Keratinocyte (primary cell): ENCODE measurements around the gene KIF16B. TPM values are rescaled to one million over a fixed set of nuclear protein-coding genes. Genes with fewer than 3 reads are reported as not detected.

ENCODE experiments used
- DNase-seq: peaks from one replicate; pipeline ENCODE4 v3.0.0-alpha.2; 2011; ENCODE audit warnings: low read depth, missing footprints, low spot score
- FAIRE-seq: peaks from 2 replicates; lab custom pipeline; 2011; peaks lifted over from hg19 to GRCh38; lab: Jason Lieb, UNC
- H2AFZ ChIP-seq: 2 replicates; pipeline ENCODE4 v1.6.0; 2012; ENCODE audit warnings: low read length, control low read depth, inconsistent platforms; ENCODE audit not compliant: control insufficient read depth
- H3K27ac ChIP-seq: 2 replicates; pipeline ENCODE4 v1.5.1; 2011; ENCODE audit warnings: low read length; ENCODE audit not compliant: control insufficient read depth, insufficient read depth
- H3K27me3 ChIP-seq: 3 replicates; pipeline ENCODE4 v1.6.0; 2011; ENCODE audit warnings: low read length; ENCODE audit not compliant: control insufficient read depth, insufficient read depth; ENCODE audit errors: extremely low read depth
- H3K36me3 ChIP-seq, 2 experiments: 2 replicates in 1 of 2; 3 replicates in 1 of 2; pipeline ENCODE4 v1.5.1; 2011; ENCODE audit warnings: low read length in 2 of 2, mild to moderate bottlenecking in 1 of 2; ENCODE audit not compliant: control insufficient read depth in 2 of 2, insufficient read depth in 2 of 2; ENCODE audit errors: extremely low read depth in 1 of 2
- H3K4me1 ChIP-seq: 3 replicates; pipeline ENCODE4 v1.5.1; 2011; ENCODE audit warnings: low read length; ENCODE audit not compliant: control insufficient read depth, insufficient read depth; ENCODE audit errors: extremely low read depth
- H3K4me2 ChIP-seq: 3 replicates; pipeline ENCODE4 v1.6.0; 2011; ENCODE audit warnings: low read depth, low read length; ENCODE audit not compliant: control insufficient read depth, insufficient read depth; ENCODE audit errors: extremely low read depth
- H3K4me3 ChIP-seq, 3 experiments: fragments of 200-600 bp in 1 of 3; sonication (generic) in 1 of 3; 2 replicates in 2 of 3; 3 replicates in 1 of 3; pipeline ENCODE4 v1.5.1; 2011 to 2016; ENCODE audit warnings: low read length in 3 of 3, mild to moderate bottlenecking in 3 of 3, control low read depth in 2 of 3, inconsistent platforms in 1 of 3, low read depth in 1 of 3, mixed read lengths in 1 of 3, mixed run types in 1 of 3, moderate library complexity in 1 of 3; ENCODE audit not compliant: control insufficient read depth in 2 of 3, insufficient read depth in 2 of 3; ENCODE audit errors: extremely low read depth in 1 of 3
- H3K79me2 ChIP-seq: 2 replicates; pipeline ENCODE4 v1.6.0; 2012; ENCODE audit warnings: low read length; ENCODE audit not compliant: control insufficient read depth, insufficient read depth
- H3K9ac ChIP-seq: 3 replicates; pipeline ENCODE4 v1.6.0; 2011; ENCODE audit warnings: low read length; ENCODE audit not compliant: control insufficient read depth, insufficient read depth; ENCODE audit errors: extremely low read depth
- H3K9me1 ChIP-seq: 3 replicates; pipeline ENCODE4 v1.6.0; 2011; ENCODE audit warnings: low read length; ENCODE audit not compliant: control insufficient read depth, insufficient read depth; ENCODE audit errors: extremely low read depth
- H3K9me3 ChIP-seq: 2 replicates; pipeline ENCODE4 v1.5.1; 2012; ENCODE audit warnings: low read depth, low read length; ENCODE audit not compliant: control insufficient read depth
- H4K20me1 ChIP-seq: 3 replicates; pipeline ENCODE4 v1.6.0; 2011; ENCODE audit warnings: low read length; ENCODE audit not compliant: control insufficient read depth, insufficient read depth; ENCODE audit errors: extremely low read depth
- EZH2 ChIP-seq: IDR thresholded peaks from one replicate; pipeline ENCODE4 v1.6.1; 2012; ENCODE audit warnings: inconsistent platforms, mild to moderate bottlenecking, low read length, moderate library complexity
- dilution Hi-C: fragments of 300-500 bp; cut with MboI; formaldehyde crosslinking; loops from one replicate; pipeline ENCODE4 v1.7.0; 2020; ENCODE audit warnings: low sequenced_read_pairs; ENCODE audit not compliant: extremely low pct_ligation_motif_present
- polyA plus RNA-seq, 5 experiments: library from polyadenylated mRNA; depleted of rRNA in 3 of 5; stranded (reverse) in 3 of 5; stranded (forward) in 1 of 5; unstranded in 1 of 5; fragments of >200 nt; gene quantifications; 1 replicate in 1 of 5; 2 replicates in 3 of 5; 3 replicates in 1 of 5; pipeline versions ENCODE4 v1.2.1 to v1.2.3, GENCODE V29; 2011 to 2012; ENCODE audit warnings: missing spikeins in 2 of 5, low read depth in 1 of 5, low replicate concordance in 1 of 5
- TF ChIP-seq, protein P1 (sequence below), 3 experiments: IDR thresholded peaks in 1 of 3; conservative IDR thresholded peaks in 1 of 3; optimal IDR thresholded peaks in 1 of 3; 2 replicates in 2 of 3; 3 replicates in 1 of 3; pipeline versions ENCODE3 to v1.5.1; 2011; ENCODE audit warnings: low read length in 3 of 3, mild to moderate bottlenecking in 3 of 3, moderate library complexity in 2 of 3, control low read depth in 1 of 3, inconsistent platforms in 1 of 3; ENCODE audit not compliant: insufficient read depth in 2 of 3; ENCODE audit errors: extremely low read depth in 1 of 3

Gene KIF16B
- polyA plus RNA-seq, 1 donor (not counting 4 experiments of a cell fraction or from before 2014, with no cell fraction given): 16.1 TPM

DNA sequence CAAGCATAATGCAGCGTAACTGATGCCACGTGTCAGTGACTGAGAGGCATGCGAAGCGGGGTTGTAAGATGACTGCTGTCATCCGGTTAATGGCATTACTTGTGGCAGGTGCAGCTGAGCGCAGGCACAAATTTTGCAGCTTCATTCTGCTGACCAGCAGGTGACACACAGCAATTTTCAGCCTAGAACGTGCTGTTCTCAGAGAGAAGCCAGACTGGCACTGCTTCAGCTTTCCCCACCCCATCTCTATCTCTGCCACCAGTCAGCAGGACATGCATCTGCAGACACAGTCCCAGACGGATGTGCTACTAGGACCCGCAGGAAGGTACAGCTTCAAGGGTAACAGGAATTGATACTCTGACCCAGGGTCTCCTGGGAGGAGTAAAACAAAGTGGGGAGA lies 221.8 kb downstream of the KIF16B start:
- DNase-seq: no peak
- Histone ChIP-seq H3K9ac (no peak overlapping the region), H3K4me3 (no peak overlapping the region), H3K79me2 (no peaks in the 10 kb centered on the region), H3K4me1 (no peaks in the 10 kb centered on the region), H4K20me1 (no peaks in the 10 kb centered on the region), H3K36me3 (peaks cover 0 to 1% of the 10 kb centered on the region in 2 experiments), H3K9me3 (no peaks in the 10 kb centered on the region), H3K9me1 (no peaks in the 10 kb centered on the region), H3K27ac (no peak overlapping the region), H2AFZ (no peak overlapping the region), H3K4me2 (no peak overlapping the region), H3K27me3 (no peaks in the 10 kb centered on the region)
- FAIRE-seq: no peak
- no peak for TF ChIP-seq EZH2
- TF ChIP-seq, protein P1, sequence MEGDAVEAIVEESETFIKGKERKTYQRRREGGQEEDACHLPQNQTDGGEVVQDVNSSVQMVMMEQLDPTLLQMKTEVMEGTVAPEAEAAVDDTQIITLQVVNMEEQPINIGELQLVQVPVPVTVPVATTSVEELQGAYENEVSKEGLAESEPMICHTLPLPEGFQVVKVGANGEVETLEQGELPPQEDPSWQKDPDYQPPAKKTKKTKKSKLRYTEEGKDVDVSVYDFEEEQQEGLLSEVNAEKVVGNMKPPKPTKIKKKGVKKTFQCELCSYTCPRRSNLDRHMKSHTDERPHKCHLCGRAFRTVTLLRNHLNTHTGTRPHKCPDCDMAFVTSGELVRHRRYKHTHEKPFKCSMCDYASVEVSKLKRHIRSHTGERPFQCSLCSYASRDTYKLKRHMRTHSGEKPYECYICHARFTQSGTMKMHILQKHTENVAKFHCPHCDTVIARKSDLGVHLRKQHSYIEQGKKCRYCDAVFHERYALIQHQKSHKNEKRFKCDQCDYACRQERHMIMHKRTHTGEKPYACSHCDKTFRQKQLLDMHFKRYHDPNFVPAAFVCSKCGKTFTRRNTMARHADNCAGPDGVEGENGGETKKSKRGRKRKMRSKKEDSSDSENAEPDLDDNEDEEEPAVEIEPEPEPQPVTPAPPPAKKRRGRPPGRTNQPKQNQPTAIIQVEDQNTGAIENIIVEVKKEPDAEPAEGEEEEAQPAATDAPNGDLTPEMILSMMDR (optimal IDR thresholded peaks at IDR 0.05 in 1 of 3, IDR thresholded peaks at IDR 0.05 in 1 of 3, conservative IDR thresholded peaks at IDR 0.05 in 1 of 3; ENCODE audit: extremely low read depth in 1 of 3, insufficient read depth in 2 of 3, low read length in 3 of 3): no peak
- dilution Hi-C loops: no loop called here

- FAIRE-seq: no peak
Observed at GRCh38 chr20:16350465-16350864, 222.8 kb downstream of the KIF16B start.

More at GRCh38 chr20:16350465-16350864, 222.8 kb downstream of the KIF16B start:
- Histone ChIP-seq H4K20me1 (no peaks in the 10 kb centered on the region), H3K4me2 (no peak overlapping the region), H3K9me1 (no peaks in the 10 kb centered on the region), H3K4me1 (no peaks in the 10 kb centered on the region), H3K79me2 (no peaks in the 10 kb centered on the region), H3K9me3 (no peaks in the 10 kb centered on the region), H3K9ac (no peak overlapping the region), H3K36me3 (peaks cover 0 to 1% of the 10 kb centered on the region in 2 experiments), H2AFZ (no peak overlapping the region), H3K27me3 (no peaks in the 10 kb centered on the region), H3K4me3 (no peak overlapping the region), H3K27ac (no peak overlapping the region)
- dilution Hi-C loops: no loop called here
- no peak for TF ChIP-seq EZH2
- TF ChIP-seq, protein P1 (optimal IDR thresholded peaks at IDR 0.05 in 1 of 3, IDR thresholded peaks at IDR 0.05 in 1 of 3, conservative IDR thresholded peaks at IDR 0.05 in 1 of 3; ENCODE audit: extremely low read depth in 1 of 3, insufficient read depth in 2 of 3, low read length in 3 of 3): no peak
- DNase-seq: no peak
